SK-N-SH (cell line): ENCODE data around the gene ARID1B.

Source experiments
- EP300 ChIP-seq, 2 experiments: IDR thresholded peaks; 2 replicates each; pipeline versions ENCODE4 v1.4.0 to v1.6.1; 2012; ENCODE audit warnings: borderline replicate concordance in 1 of 2, low read depth in 1 of 2, low read length in 1 of 2
- NRF1 ChIP-seq: IDR thresholded peaks from 2 replicates; pipeline ENCODE4 v1.6.1; 2012; ENCODE audit warnings: low read depth, mild to moderate bottlenecking, low read length
- RAD21 ChIP-seq: IDR thresholded peaks from 2 replicates; pipeline ENCODE4 v1.6.1; 2012; ENCODE audit warnings: mild to moderate bottlenecking, low read length
- SMC3 ChIP-seq: IDR thresholded peaks from 2 replicates; pipeline ENCODE4 v1.6.1; 2012; ENCODE audit warnings: low read depth, low read length, improper control_type of control experiment
- TAF1 ChIP-seq: IDR thresholded peaks from 2 replicates; pipeline ENCODE4 v1.6.1; 2012; ENCODE audit warnings: low read depth, mild to moderate bottlenecking, low read length, moderate library complexity, borderline replicate concordance
- YY1 ChIP-seq: IDR thresholded peaks from 2 replicates; pipeline ENCODE4 v1.4.0; 2012; ENCODE audit warnings: low read depth, mild to moderate bottlenecking
- TF ChIP-seq, protein P1 (sequence below): IDR thresholded peaks from 2 replicates; pipeline ENCODE4 v1.4.0; 2012; ENCODE audit warnings: low read depth, borderline replicate concordance
- TF ChIP-seq, protein P2 (sequence below): fragments of 200-600 bp; sonication (generic); IDR thresholded peaks from 2 replicates; pipeline ENCODE4 v1.6.1; 2017; ENCODE audit warnings: antibody characterized with exemption, mild to moderate bottlenecking, moderate library complexity
- TF ChIP-seq, protein P3 (sequence below): IDR thresholded peaks from 2 replicates; pipeline ENCODE4 v1.4.0; 2012; ENCODE audit warnings: low read depth, borderline replicate concordance

DNA sequence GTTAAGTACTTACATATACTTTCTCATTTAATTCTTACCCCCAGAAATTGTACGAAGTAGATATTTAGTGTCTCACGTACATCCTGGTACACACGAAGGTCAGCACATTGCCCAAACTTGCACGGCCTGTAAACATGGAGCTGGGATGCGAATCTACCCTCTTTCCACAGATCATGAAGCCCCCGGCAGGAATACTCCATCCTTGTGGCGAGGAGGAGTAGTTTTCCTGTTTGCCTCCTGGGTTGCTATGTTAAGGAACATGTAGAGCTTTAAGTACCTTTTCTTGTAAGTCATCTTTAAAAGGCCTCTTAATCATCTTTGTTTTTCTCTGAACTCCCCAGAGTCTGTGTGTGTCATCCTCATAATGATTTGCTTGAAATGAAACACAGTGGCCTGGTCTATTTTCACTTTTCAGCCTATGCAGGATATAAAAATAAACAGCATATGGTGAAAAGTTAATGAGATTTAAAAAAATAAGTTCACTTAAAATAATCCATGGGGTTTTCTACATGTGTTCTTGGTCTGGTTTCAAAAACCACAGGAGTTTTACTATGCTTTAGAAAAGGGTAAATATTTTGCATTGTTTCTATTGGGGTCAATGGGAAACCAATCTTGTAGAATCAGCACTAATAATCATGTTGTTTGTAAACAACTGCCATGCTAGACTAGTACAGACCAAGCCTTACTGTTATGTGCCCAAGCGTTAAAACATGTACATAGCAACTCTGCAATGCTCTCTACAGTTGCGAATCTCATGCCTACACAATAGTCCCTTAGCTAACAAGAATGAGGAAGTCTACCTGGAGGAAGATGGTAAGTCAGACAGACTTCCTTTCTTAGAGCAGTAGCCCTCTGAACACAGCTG lies 9.3 kb upstream of the ARID1B start:
- TF ChIP-seq, protein P1, sequence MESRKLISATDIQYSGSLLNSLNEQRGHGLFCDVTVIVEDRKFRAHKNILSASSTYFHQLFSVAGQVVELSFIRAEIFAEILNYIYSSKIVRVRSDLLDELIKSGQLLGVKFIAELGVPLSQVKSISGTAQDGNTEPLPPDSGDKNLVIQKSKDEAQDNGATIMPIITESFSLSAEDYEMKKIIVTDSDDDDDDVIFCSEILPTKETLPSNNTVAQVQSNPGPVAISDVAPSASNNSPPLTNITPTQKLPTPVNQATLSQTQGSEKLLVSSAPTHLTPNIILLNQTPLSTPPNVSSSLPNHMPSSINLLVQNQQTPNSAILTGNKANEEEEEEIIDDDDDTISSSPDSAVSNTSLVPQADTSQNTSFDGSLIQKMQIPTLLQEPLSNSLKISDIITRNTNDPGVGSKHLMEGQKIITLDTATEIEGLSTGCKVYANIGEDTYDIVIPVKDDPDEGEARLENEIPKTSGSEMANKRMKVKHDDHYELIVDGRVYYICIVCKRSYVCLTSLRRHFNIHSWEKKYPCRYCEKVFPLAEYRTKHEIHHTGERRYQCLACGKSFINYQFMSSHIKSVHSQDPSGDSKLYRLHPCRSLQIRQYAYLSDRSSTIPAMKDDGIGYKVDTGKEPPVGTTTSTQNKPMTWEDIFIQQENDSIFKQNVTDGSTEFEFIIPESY, result no peak
- TF ChIP-seq, protein P2, sequence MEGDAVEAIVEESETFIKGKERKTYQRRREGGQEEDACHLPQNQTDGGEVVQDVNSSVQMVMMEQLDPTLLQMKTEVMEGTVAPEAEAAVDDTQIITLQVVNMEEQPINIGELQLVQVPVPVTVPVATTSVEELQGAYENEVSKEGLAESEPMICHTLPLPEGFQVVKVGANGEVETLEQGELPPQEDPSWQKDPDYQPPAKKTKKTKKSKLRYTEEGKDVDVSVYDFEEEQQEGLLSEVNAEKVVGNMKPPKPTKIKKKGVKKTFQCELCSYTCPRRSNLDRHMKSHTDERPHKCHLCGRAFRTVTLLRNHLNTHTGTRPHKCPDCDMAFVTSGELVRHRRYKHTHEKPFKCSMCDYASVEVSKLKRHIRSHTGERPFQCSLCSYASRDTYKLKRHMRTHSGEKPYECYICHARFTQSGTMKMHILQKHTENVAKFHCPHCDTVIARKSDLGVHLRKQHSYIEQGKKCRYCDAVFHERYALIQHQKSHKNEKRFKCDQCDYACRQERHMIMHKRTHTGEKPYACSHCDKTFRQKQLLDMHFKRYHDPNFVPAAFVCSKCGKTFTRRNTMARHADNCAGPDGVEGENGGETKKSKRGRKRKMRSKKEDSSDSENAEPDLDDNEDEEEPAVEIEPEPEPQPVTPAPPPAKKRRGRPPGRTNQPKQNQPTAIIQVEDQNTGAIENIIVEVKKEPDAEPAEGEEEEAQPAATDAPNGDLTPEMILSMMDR, result no peak
- TF ChIP-seq YY1, result no peak
- no peak for TF ChIP-seq TAF1
- no peak for TF ChIP-seq EP300 (IDR thresholded peaks at IDR 0.05; ENCODE audit: borderline replicate concordance in 1 of 2, low read depth in 1 of 2, low read length in 1 of 2)
- TF ChIP-seq SMC3, result no peak
- TF ChIP-seq RAD21, result no peak
- no peak for TF ChIP-seq NRF1
- TF ChIP-seq, protein P3, sequence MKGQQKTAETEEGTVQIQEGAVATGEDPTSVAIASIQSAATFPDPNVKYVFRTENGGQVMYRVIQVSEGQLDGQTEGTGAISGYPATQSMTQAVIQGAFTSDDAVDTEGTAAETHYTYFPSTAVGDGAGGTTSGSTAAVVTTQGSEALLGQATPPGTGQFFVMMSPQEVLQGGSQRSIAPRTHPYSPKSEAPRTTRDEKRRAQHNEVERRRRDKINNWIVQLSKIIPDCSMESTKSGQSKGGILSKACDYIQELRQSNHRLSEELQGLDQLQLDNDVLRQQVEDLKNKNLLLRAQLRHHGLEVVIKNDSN, result no peak
